HepG2 (cell line): Measurements from ENCODE around the gene NTN5. TPM values are rescaled to one million over a fixed set of nuclear protein-coding genes. Genes with fewer than 3 reads are reported as not detected.
A peak's percentile ranks its signal among the peaks of the same experiment; 100 is the strongest.

ENCODE experiments used
- EP300 ChIP-seq, 3 experiments: sonication (generic) in 1 of 3; formaldehyde crosslinking in 1 of 3; IDR thresholded peaks; 2 replicates each; pipeline versions ENCODE4 v1.5.1 to v1.6.1; 2011 to 2020; ENCODE audit warnings: low read depth in 2 of 3, low read length in 2 of 3, borderline replicate concordance in 1 of 3, improper control_type of control experiment in 1 of 3, mild to moderate bottlenecking in 1 of 3, missing genetic modification reagents in 1 of 3, moderate library complexity in 1 of 3
- EZH2 ChIP-seq: conservative IDR thresholded peaks from 2 replicates; pipeline ENCODE4 v1.6.1; 2012; ENCODE audit warnings: mild to moderate bottlenecking, low read depth, low read length, moderate library complexity
- JARID2 ChIP-seq: sonication (generic); formaldehyde crosslinking; IDR thresholded peaks from 2 replicates; pipeline ENCODE4 v1.8.1; 2023; ENCODE audit warnings: missing genetic modification reagents, inconsistent platforms; ENCODE audit not compliant: insufficient replicate concordance
- KDM2A ChIP-seq: sonication (generic); formaldehyde crosslinking; IDR thresholded peaks from 2 replicates; pipeline ENCODE4 v1.4.0; 2020; ENCODE audit warnings: low read depth, missing genetic modification reagents, borderline replicate concordance
- KDM6A ChIP-seq: IDR thresholded peaks from 2 replicates; pipeline ENCODE4 v1.6.1; 2016; ENCODE audit warnings: low read depth
- MTA3 ChIP-seq: sonication (generic); formaldehyde crosslinking; IDR thresholded peaks from 2 replicates; pipeline ENCODE4 v1.4.0; 2020; ENCODE audit warnings: missing genetic modification reagents
- NCOA1 ChIP-seq: sonication (generic); formaldehyde crosslinking; IDR thresholded peaks from 2 replicates; pipeline ENCODE4 v1.9.0; 2021; ENCODE audit warnings: missing genetic modification reagents
- NFYB ChIP-seq: sonication (generic); formaldehyde crosslinking; IDR thresholded peaks from 2 replicates; pipeline ENCODE4 v1.4.0; 2020; ENCODE audit warnings: missing genetic modification reagents
- SP2 ChIP-seq: sonication (generic); formaldehyde crosslinking; IDR thresholded peaks from 2 replicates; pipeline ENCODE4 v1.5.1; 2020; ENCODE audit warnings: mild to moderate bottlenecking, missing genetic modification reagents
- THAP11 ChIP-seq: IDR thresholded peaks from 2 replicates; pipeline ENCODE4 v1.6.1; 2016; ENCODE audit warnings: missing biosample characterization, missing genetic modification reagents
- TOE1 ChIP-seq: sonication (generic); formaldehyde crosslinking; IDR thresholded peaks from 2 replicates; pipeline ENCODE4 v1.4.0; 2020; ENCODE audit warnings: mild to moderate bottlenecking, missing genetic modification reagents
- TSC22D2 ChIP-seq: sonication (generic); formaldehyde crosslinking; IDR thresholded peaks from 2 replicates; pipeline ENCODE4 v1.5.1; 2020; ENCODE audit warnings: missing genetic modification reagents, mild to moderate bottlenecking, borderline replicate concordance
- YEATS4 ChIP-seq: sonication (generic); formaldehyde crosslinking; IDR thresholded peaks from 2 replicates; pipeline ENCODE4 v1.4.0; 2020; ENCODE audit warnings: missing genetic modification reagents, borderline replicate concordance
- ZBTB10 ChIP-seq: sonication (generic); formaldehyde crosslinking; IDR thresholded peaks from 2 replicates; pipeline ENCODE4 v1.4.0; 2020; ENCODE audit warnings: missing genetic modification reagents, borderline replicate concordance
- ZBTB4 ChIP-seq: sonication (generic); formaldehyde crosslinking; IDR thresholded peaks from 2 replicates; pipeline ENCODE4 v1.4.0; 2020; ENCODE audit warnings: missing genetic modification reagents, mild to moderate bottlenecking, borderline replicate concordance
- ZFP1 ChIP-seq: IDR thresholded peaks from 2 replicates; pipeline ENCODE4 v1.6.1; 2016
- ZKSCAN5 ChIP-seq: sonication (generic); formaldehyde crosslinking; IDR thresholded peaks from 2 replicates; pipeline ENCODE4 v1.5.1; 2020; ENCODE audit warnings: mild to moderate bottlenecking, missing genetic modification reagents
- ZNF225 ChIP-seq: sonication (generic); formaldehyde crosslinking; IDR thresholded peaks from 2 replicates; pipeline ENCODE4 v1.4.0; 2020; ENCODE audit warnings: mild to moderate bottlenecking, missing genetic modification reagents
- ZNF253 ChIP-seq: sonication (generic); formaldehyde crosslinking; IDR thresholded peaks from 2 replicates; pipeline ENCODE4 v1.8.0; 2022; ENCODE audit warnings: mild to moderate bottlenecking, missing genetic modification reagents, borderline replicate concordance
- ZNF30 ChIP-seq: sonication (generic); formaldehyde crosslinking; IDR thresholded peaks from 2 replicates; pipeline ENCODE4 v1.5.0; 2020; ENCODE audit warnings: mild to moderate bottlenecking, missing genetic modification reagents
- ZNF331 ChIP-seq: sonication (generic); formaldehyde crosslinking; IDR thresholded peaks from 2 replicates; pipeline ENCODE4 v1.4.0; 2020; ENCODE audit warnings: missing genetic modification reagents
- ZNF672 ChIP-seq: sonication (generic); formaldehyde crosslinking; IDR thresholded peaks from 2 replicates; pipeline ENCODE4 v1.8.1; 2022; ENCODE audit warnings: missing genetic modification reagents
- ZNF782 ChIP-seq: sonication (generic); formaldehyde crosslinking; IDR thresholded peaks from 2 replicates; pipeline ENCODE4 v1.4.0; 2020; ENCODE audit warnings: missing genetic modification reagents, mild to moderate bottlenecking, borderline replicate concordance
- ZNF883 ChIP-seq: sonication (generic); formaldehyde crosslinking; IDR thresholded peaks from 2 replicates; pipeline ENCODE4 v1.5.1; 2020; ENCODE audit warnings: mild to moderate bottlenecking, missing genetic modification reagents; ENCODE audit errors: not compliant biosample characterization
- ZSCAN12 ChIP-seq: sonication (generic); formaldehyde crosslinking; IDR thresholded peaks from 2 replicates; pipeline ENCODE4 v1.9.0; 2021; ENCODE audit warnings: mild to moderate bottlenecking, missing genetic modification reagents
- polyA plus RNA-seq, 8 experiments: library from polyadenylated mRNA; depleted of rRNA in 3 of 8; stranded (reverse) in 7 of 8; unstranded in 1 of 8; fragments of >200 nt; fragmentation: Illumina TruSeq in 4 of 8; extraction: Trizol in 4 of 8; gene quantifications; 2 replicates each; pipeline versions ENCODE4 v1.2.1 to v1.2.3, GENCODE V29; 2011 to 2016; ENCODE audit warnings: low read depth in 4 of 8, missing spikeins in 1 of 8, mixed read lengths in 1 of 8; ENCODE audit not compliant: insufficient read depth in 1 of 8
- total RNA-seq, 5 experiments: library from RNA; depleted of rRNA; stranded (reverse); fragments of >200 nt; fragmentation: Illumina TruSeq; extraction: Trizol; gene quantifications; 2 replicates each; pipeline ENCODE4 v1.2.3, GENCODE V29; 2016; ENCODE audit warnings: low read depth in 1 of 5

Gene NTN5
- total and polyA plus RNA-seq, 2 of the 13 experiments (the other 11 are each of a cell fraction or from before 2014, with no cell fraction given) = 0.05 TPM; not detected in 1

GRCh38 chr19:48634424-48635262, 38.2 kb downstream of the NTN5 start (continued):
- TF ChIP-seq NCOA1 (CRISPR knock-in tag) (peak; percentile 81; the same call in 1 of the 2 replicates), JARID2 (no peak), KDM6A (no peak), YEATS4 (CRISPR knock-in tag) (peak; percentile 65; the same call in 1 of the 2 replicates), EZH2 (no peak), ZBTB4 (CRISPR knock-in tag) (no peak), EP300 (IDR thresholded peaks at IDR 0.05; ENCODE audit: low read depth in 2 of 2, low read length in 2 of 2) (0 out of 4 replicates have a peak, but pooled peaks of 1 of the 2 experiments have one; percentile 15), EP300 (CRISPR knock-in tag; IDR thresholded peaks at IDR 0.05; ENCODE audit: borderline replicate concordance) (peak; percentile 35; the same call in 1 of the 2 replicates), SP2 (CRISPR knock-in tag) (no peak), TSC22D2 (CRISPR knock-in tag) (no peak), KDM2A (CRISPR knock-in tag) (peak; percentile 89), ZSCAN12 (no peak), ZBTB10 (CRISPR knock-in tag) (no peak), ZNF331 (CRISPR knock-in tag) (peak; percentile 86), ZKSCAN5 (CRISPR knock-in tag) (no peak), THAP11 (CRISPR knock-in tag) (peak; percentile 77), TOE1 (CRISPR knock-in tag) (no peak), ZNF253 (CRISPR knock-in tag) (0 out of 2 replicates have a peak, but pooled peaks have one; percentile 68), ZNF672 (no peak), ZNF225 (CRISPR knock-in tag) (no peak), ZFP1 (CRISPR knock-in tag) (no peak), MTA3 (CRISPR knock-in tag) (no peak), ZNF782 (CRISPR knock-in tag) (0 out of 2 replicates have a peak, but pooled peaks have one; percentile 25), ZNF883 (CRISPR knock-in tag) (peak; percentile 30), NFYB (no peak), ZNF30 (CRISPR knock-in tag) (no peak)
